Calu3 (cell line): Measurements from ENCODE around the gene NELFA. TPM values are rescaled to one million over a fixed set of nuclear protein-coding genes. Genes with fewer than 3 reads are reported as not detected.
"Not testable (repeated sequence)": the region's sequence is repeated elsewhere in the genome, so short reads cannot be mapped to it uniquely, and the experiment has no call there.

Experiments used
- BruUV-seq: library from RNA; stranded (reverse); fragments of 400-500 nt; replicated peaks from 2 replicates; lab custom pipeline; 2021; lab: Mats Ljungman, UMichigan
- CTCF ChIA-PET: fragments of 300-600 bp; sonication (Branson Sonifier 250); formaldehyde crosslinking; loops from one replicate; lab custom pipeline; 2022; ENCODE audit warnings: antibody characterized with exemption; lab: Charles Lee
- DNase-seq: peaks from one replicate; pipeline ENCODE4 v3.0.0; 2022
- H3K27ac Mint-ChIP-seq: one replicate; pipeline ENCODE4 v1.8.0; 2022; ENCODE audit warnings: mixed read lengths; ENCODE audit not compliant: unreplicated experiment
- H3K27me3 Mint-ChIP-seq: one replicate; pipeline ENCODE4 v1.8.0; 2022; ENCODE audit warnings: mixed read lengths; ENCODE audit not compliant: unreplicated experiment
- H3K36me3 Mint-ChIP-seq: one replicate; pipeline ENCODE4 v1.8.0; 2022; ENCODE audit warnings: mild to moderate bottlenecking, moderate library complexity, mixed read lengths; ENCODE audit not compliant: insufficient read depth, unreplicated experiment
- H3K4me1 Mint-ChIP-seq: one replicate; pipeline ENCODE4 v1.8.0; 2022; ENCODE audit warnings: mild to moderate bottlenecking, low read depth, mixed read lengths; ENCODE audit not compliant: unreplicated experiment
- H3K4me3 Mint-ChIP-seq: one replicate; pipeline ENCODE4 v1.8.0; 2022; ENCODE audit warnings: mild to moderate bottlenecking, low read depth, moderate library complexity, mixed read lengths; ENCODE audit not compliant: unreplicated experiment
- H3K9me3 Mint-ChIP-seq: one replicate; pipeline ENCODE4 v1.8.0; 2022; ENCODE audit warnings: low read depth, mixed read lengths; ENCODE audit not compliant: unreplicated experiment
- intact Hi-C: fragments of 100-400 bp; cut with micrococcal nuclease; formaldehyde crosslinking; loops from one replicate; pipeline ENCODE4 v1.10.0; 2022; ENCODE audit not compliant: unreplicated experiment
- total RNA-seq: library from RNA; stranded (reverse); gene quantifications from 2 replicates; pipeline ENCODE4 v1.2.3, GENCODE V29; 2022
- TF ChIP-seq, protein P1 (sequence below): fragments of 200-600 bp; IDR thresholded peaks from one replicate; pipeline ENCODE4 v1.8.0; 2022; ENCODE audit warnings: antibody characterized with exemption; ENCODE audit not compliant: unreplicated experiment

The NELFA gene
- total RNA-seq, 1 experiment from 2014 or later = 29.9 TPM

GRCh38 chr4:2006956-2007653 lies 1.7 kb downstream of the NELFA start:
- DNase-seq = no peak
- Mint-ChIP-seq H3K9me3 (no peaks in the 10 kb centered on the region), H3K36me3 (peaks cover 33% of the 10 kb centered on the region), H3K4me1 (peaks cover 7% of the 10 kb centered on the region), H3K27me3 (no peaks in the 10 kb centered on the region), H3K27ac (no peak overlapping the region), H3K4me3 (peak overlapping the region; percentile 74)
- CTCF ChIA-PET = interaction anchor here (0.6 kb wide), 1 partner anchor 9 kb away, joined by 3 read pairs; no protein-coding TSS in a partner anchor
- TF ChIP-seq, protein P1, sequence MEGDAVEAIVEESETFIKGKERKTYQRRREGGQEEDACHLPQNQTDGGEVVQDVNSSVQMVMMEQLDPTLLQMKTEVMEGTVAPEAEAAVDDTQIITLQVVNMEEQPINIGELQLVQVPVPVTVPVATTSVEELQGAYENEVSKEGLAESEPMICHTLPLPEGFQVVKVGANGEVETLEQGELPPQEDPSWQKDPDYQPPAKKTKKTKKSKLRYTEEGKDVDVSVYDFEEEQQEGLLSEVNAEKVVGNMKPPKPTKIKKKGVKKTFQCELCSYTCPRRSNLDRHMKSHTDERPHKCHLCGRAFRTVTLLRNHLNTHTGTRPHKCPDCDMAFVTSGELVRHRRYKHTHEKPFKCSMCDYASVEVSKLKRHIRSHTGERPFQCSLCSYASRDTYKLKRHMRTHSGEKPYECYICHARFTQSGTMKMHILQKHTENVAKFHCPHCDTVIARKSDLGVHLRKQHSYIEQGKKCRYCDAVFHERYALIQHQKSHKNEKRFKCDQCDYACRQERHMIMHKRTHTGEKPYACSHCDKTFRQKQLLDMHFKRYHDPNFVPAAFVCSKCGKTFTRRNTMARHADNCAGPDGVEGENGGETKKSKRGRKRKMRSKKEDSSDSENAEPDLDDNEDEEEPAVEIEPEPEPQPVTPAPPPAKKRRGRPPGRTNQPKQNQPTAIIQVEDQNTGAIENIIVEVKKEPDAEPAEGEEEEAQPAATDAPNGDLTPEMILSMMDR = no peak
- intact Hi-C loops = no loop called here
- TSS peak; percentile 63 for BruUV-seq

DNA sequence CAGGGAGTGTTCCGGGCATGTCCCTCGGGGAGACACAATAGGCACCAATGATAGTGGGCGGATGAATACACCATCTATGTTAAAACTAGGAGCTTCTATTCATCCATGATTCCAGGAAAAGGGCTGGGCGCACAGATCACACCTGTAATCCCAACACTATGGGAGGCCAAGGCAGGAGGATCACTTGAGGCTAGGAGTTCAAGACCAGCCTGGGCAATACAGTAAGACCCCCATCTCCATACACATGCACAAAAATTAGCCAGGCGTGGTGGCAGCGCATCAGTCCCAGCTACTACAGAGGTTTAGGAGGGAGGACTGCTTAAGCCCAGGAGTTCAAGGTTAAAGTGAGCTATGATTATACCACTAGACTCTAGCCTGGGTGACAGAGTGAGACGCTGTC lies 2.4 kb downstream of the NELFA start:
- Mint-ChIP-seq H3K4me3 (no peak overlapping the region), H3K27me3 (no peaks in the 10 kb centered on the region)
- intact Hi-C loops = no loop called here

DNA sequence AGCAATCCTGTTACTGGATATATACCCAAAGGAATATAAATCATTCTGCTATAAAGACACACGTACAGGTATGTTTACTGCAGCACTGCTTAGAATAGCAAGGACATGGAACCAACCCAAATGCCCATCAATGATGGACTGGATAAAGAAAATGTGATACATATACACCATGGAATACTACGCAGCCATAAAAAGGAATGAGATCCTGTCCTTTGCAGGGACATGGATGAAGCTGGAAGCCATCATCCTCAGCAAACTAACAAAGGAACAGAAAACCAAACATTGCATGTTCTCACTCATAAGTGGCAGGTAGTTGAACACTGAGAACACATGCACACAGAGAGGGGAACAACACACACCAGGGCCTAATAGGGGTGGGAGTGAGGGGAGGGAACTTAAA lies 5.4 kb downstream of the NELFA start:
- H3K9me3 Mint-ChIP-seq, CTCF ChIA-PET, DNase-seq, H3K4me3 Mint-ChIP-seq, BruUV-seq, intact Hi-C loops, H3K27ac Mint-ChIP-seq, H3K27me3 Mint-ChIP-seq: not testable (repeated sequence)
- H3K4me1 Mint-ChIP-seq = peaks cover 14% of the 10 kb centered on the region
- peaks cover 24% of the 10 kb centered on the region for H3K36me3 Mint-ChIP-seq

More for the DNA sequence above, 2.4 kb downstream of the NELFA start:
- no peaks in the 10 kb centered on the region for H3K9me3 Mint-ChIP-seq
- BruUV-seq = no TSS peak
- H3K27ac Mint-ChIP-seq = no peak overlapping the region
- TF ChIP-seq, protein P1 = no peak
- peaks cover 7% of the 10 kb centered on the region for H3K4me1 Mint-ChIP-seq
- no peak for DNase-seq
- peaks cover 33% of the 10 kb centered on the region for H3K36me3 Mint-ChIP-seq
- CTCF ChIA-PET = no interaction called here

- DNase-seq, intact Hi-C loops, H3K27me3 Mint-ChIP-seq, H3K4me3 Mint-ChIP-seq, CTCF ChIA-PET, H3K36me3 Mint-ChIP-seq, BruUV-seq, H3K27ac Mint-ChIP-seq: not testable (repeated sequence)
- H3K4me1 Mint-ChIP-seq = peaks cover 15% of the 10 kb centered on the region
- peaks cover 11% of the 10 kb centered on the region for H3K9me3 Mint-ChIP-seq
Measured at GRCh38 chr4:1999308-1999707, 9.5 kb downstream of the NELFA start.

DNA sequence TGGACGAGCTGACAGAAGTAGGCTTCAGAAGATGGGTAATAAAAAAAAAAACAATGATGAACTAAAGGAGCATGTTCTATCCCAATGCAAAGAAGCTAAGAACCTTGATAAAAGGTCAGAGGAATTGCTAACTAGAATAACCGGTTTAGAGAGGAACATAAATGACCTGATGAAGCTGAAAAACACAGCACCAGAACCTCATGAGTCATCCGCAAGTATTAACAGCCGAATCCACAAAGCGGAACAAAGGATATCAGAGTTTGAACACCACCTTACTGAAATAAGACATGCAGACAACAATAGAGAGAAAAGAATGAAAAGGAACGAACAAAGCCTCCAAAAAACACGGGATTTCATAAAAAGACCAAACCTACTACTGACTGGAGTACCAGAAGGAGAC lies 10.5 kb downstream of the NELFA start:
- CTCF ChIA-PET = interaction anchor here (0.6 to 0.7 kb wide), 2 partner anchors 9 to 32 kb away, joined by 3 to 4 read pairs; no protein-coding TSS in a partner anchor
- no TSS peak for BruUV-seq
- Mint-ChIP-seq H3K4me3 (peak overlapping the region; percentile 20), H3K4me1 (peaks cover 15% of the 10 kb centered on the region), H3K27me3 (no peaks in the 10 kb centered on the region), H3K27ac (no peak overlapping the region), H3K36me3 (peaks cover 7% of the 10 kb centered on the region), H3K9me3 (peaks cover 11% of the 10 kb centered on the region)
- TF ChIP-seq, protein P1 = no peak
- no peak for DNase-seq
- intact Hi-C loops = no loop called here
